Lung (tissue), 12 donors: ENCODE results near the gene SLC6A6. TPM values are rescaled to one million over a fixed set of nuclear protein-coding genes. Genes with fewer than 3 reads are reported as not detected.

Experiments
- ATAC-seq: fragments of 200-7000 bp; cut with Tn5 transposase; one replicate; pipeline ENCODE4 v1.9.1; 2020; ENCODE audit warnings: moderate number of reproducible peaks; ENCODE audit not compliant: insufficient read depth, low FRiP score
- DNase-seq, 3 donors: peaks; one replicate each; pipeline ENCODE4 v3.0.0-alpha.2; 2013 to 2017
- H3K27ac ChIP-seq, 2 donors: one replicate each; pipeline ENCODE4 v1.5.1; 2013; ENCODE audit warnings: mild to moderate bottlenecking in 2 of 2, moderate library complexity in 2 of 2, control low read depth in 1 of 2, inconsistent platforms in 1 of 2, low read depth in 1 of 2, low read length in 1 of 2
- H3K27me3 ChIP-seq, 3 donors: one replicate each; pipeline ENCODE4 v1.5.1; 2013; ENCODE audit warnings: low read length in 2 of 3; ENCODE audit not compliant: control insufficient read depth in 3 of 3, insufficient read depth in 3 of 3
- H3K36me3 ChIP-seq, 4 donors: one replicate each; pipeline ENCODE4 v1.5.1; 2013; ENCODE audit warnings: low read length in 4 of 4, mild to moderate bottlenecking in 1 of 4, moderate library complexity in 1 of 4; ENCODE audit not compliant: control insufficient read depth in 4 of 4, insufficient read depth in 4 of 4
- H3K4me1 ChIP-seq, 5 donors: one replicate each; pipeline ENCODE4 v1.5.1; 2013; ENCODE audit warnings: low read length in 5 of 5, mild to moderate bottlenecking in 2 of 5, moderate library complexity in 1 of 5; ENCODE audit not compliant: control insufficient read depth in 5 of 5, insufficient read depth in 5 of 5
- H3K4me3 ChIP-seq: one replicate; pipeline ENCODE4 v1.5.1; 2013; ENCODE audit warnings: mild to moderate bottlenecking, control low read depth, moderate library complexity
- H3K9ac ChIP-seq, 2 donors: one replicate each; pipeline ENCODE4 v1.5.1; 2013; ENCODE audit warnings: low read length in 2 of 2, control low read depth in 1 of 2; ENCODE audit not compliant: insufficient read depth in 1 of 2
- H3K9me3 ChIP-seq, 4 donors: one replicate each; pipeline ENCODE4 v1.5.1; 2013; ENCODE audit warnings: low read length in 3 of 4, mild to moderate bottlenecking in 1 of 4, moderate library complexity in 1 of 4; ENCODE audit not compliant: control insufficient read depth in 4 of 4, insufficient read depth in 3 of 4
- WGBS, 2 donors: extraction: QIAGEN DNeasy Blood & Tissue Kit; methylation state at CpG; one replicate each; pipeline ENCODE4 v1.1.7; 2013; 5-methylcytosine and 5-hydroxymethylcytosine counted together
- polyA plus RNA-seq, 2 donors: library from polyadenylated mRNA; stranded (reverse); fragments of 200-250 nt; gene quantifications; one replicate each; pipeline ENCODE4 v1.2.1, GENCODE V29; 2013
- total RNA-seq, 2 donors: library from RNA; depleted of rRNA in 1 of 2; stranded (reverse); fragments of >200 nt in 1 of 2; gene quantifications; one replicate each; pipeline ENCODE4 v1.2.1, GENCODE V29; 2014 to 2021
- TF ChIP-seq, protein P1 (sequence below): IDR thresholded peaks from 2 replicates; pipeline ENCODE4 v1.5.1; 2012; ENCODE audit warnings: mild to moderate bottlenecking; ENCODE audit errors: control extremely low read depth, extremely low read depth
- donor health status: control.
- donor health status: control.
- donor health status: Bipolar disorder and iron deficiency.
- donor health status: healthy.
- donor health status: DM: yes; HTN: yes; CAD: no.

SLC6A6 gene
- total and polyA plus RNA-seq, 4 donors = 16.1 to 96.3 (median 57.4) TPM

DNA sequence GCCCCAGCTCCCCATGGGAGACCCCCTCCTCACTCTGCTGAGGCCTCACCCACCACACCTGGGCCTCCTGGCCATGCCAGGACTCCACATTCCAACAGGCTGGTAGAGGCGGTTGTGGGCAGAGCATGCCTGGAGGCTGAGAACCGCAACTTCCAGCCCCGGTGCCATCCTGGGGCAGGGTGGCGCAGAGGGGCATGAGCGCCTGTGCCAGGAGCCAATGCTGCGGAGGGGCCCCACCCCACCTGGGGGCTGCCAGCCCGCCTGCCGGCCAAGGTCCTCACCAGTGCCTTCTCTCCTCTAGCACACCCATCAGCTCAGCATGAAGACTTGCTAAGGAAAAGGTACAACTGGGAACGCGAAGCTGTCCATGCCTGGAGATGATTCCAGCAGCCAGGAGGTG lies 34.3 kb upstream of the SLC6A6 start:
- DNase-seq (no peak), ATAC-seq (no peak)
- Histone ChIP-seq H3K4me1 (peaks cover 0 to 15% (median 6%) of the 10 kb centered on the region in 5 donors), H3K9me3 (no peaks in the 10 kb centered on the region), H3K9ac (no peak overlapping the region), H3K27ac (no peak overlapping the region), H3K27me3 (peaks cover 0 to 2% (median 0%) of the 10 kb centered on the region in 3 donors), H3K4me3 (no peak overlapping the region), H3K36me3 (no peaks in the 10 kb centered on the region)
- WGBS, 2 donors = 93 to 96% methylated on average over 10 of the region's 10 CpGs
- TF ChIP-seq, protein P1, sequence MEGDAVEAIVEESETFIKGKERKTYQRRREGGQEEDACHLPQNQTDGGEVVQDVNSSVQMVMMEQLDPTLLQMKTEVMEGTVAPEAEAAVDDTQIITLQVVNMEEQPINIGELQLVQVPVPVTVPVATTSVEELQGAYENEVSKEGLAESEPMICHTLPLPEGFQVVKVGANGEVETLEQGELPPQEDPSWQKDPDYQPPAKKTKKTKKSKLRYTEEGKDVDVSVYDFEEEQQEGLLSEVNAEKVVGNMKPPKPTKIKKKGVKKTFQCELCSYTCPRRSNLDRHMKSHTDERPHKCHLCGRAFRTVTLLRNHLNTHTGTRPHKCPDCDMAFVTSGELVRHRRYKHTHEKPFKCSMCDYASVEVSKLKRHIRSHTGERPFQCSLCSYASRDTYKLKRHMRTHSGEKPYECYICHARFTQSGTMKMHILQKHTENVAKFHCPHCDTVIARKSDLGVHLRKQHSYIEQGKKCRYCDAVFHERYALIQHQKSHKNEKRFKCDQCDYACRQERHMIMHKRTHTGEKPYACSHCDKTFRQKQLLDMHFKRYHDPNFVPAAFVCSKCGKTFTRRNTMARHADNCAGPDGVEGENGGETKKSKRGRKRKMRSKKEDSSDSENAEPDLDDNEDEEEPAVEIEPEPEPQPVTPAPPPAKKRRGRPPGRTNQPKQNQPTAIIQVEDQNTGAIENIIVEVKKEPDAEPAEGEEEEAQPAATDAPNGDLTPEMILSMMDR = no peak

DNA sequence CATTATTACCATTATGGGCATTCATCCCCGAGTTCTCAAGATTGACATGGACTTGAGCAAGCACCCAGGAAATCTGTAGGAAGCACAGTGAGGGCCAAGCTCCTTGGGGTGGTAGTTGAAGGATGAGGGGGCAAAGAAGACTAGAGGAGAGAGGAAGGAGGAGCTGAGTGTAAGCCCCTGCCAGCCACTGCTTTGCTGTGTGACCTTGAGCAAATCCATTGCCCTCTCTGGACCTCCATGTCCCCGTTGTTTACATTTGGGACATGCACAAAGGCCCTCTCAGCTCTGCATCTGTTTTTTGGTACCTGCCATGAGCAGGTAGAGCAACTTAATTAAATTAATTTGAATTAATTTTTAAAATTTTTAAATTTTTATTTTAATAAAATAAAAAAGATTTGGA lies 33.5 kb upstream of the SLC6A6 start:
- no peak overlapping the region for H3K27ac ChIP-seq
- no peaks in the 10 kb centered on the region for H3K36me3 ChIP-seq
- no peaks in the 10 kb centered on the region for H3K9me3 ChIP-seq
- ATAC-seq = no peak
- 90 to 95% methylated on average over 2 of the region's 2 CpGs for WGBS, 2 donors
- H3K27me3 ChIP-seq = peaks cover 0 to 2% (median 0%) of the 10 kb centered on the region in 3 donors
- TF ChIP-seq, protein P1 = no peak
- H3K4me3 ChIP-seq = no peak overlapping the region
- peaks cover 0 to 19% (median 6%) of the 10 kb centered on the region in 5 donors for H3K4me1 ChIP-seq
- no peak overlapping the region for H3K9ac ChIP-seq
- no peak for DNase-seq

DNA sequence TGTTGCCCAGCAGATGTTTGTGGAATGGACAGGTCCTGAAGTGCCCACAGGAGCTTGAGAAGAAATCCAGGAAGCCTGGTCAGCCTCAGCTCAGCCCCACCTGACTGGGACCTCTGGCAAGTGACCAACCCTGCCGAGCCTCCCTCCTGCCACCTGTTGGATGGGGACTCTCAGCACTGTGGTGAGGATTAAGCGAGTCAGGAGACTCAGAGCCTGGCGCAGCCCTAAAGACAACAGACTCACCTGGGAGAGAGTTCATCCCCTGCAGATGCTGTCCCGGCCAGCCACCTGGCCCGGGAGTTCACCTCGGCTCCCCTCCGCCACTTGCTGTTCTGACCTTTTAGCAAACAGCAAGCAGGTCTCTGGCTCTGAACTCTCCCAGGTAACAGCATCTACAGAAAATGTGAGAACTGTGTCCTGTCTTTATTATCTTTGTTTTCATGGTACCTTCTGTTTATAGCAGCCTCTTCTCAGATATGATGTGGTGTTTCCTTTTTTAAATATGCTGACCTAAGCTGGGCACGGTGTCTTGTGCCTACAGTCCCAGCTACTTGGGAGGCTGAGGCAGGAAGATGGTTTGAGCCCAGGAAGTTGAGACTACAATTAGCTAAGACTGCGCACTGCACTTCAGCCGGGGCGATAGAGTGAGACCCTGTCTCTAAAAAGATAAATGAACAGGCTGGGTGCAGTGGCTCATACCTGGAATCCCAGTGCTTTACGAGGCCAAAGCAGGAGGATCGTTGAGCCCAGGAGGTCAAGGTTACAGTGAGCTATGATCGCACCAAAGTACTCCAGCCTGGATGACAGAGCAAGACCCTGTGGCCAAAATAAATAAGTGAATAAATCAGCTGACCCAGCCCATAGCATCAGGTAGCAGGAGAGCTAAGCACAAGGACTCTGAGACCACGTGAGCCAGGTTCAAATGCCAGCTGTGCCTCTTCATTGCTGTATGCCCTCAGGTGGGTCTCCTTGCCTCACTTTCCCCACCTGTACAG lies 32.4 kb upstream of the SLC6A6 start:
- 67 to 75% methylated on average over 15 of the region's 15 CpGs for WGBS, 2 donors
- TF ChIP-seq, protein P1 = no peak
- Histone ChIP-seq H3K9ac (no peak overlapping the region), H3K36me3 (no peaks in the 10 kb centered on the region), H3K9me3 (no peaks in the 10 kb centered on the region), H3K27me3 (peaks cover 0 to 2% (median 0%) of the 10 kb centered on the region in 3 donors), H3K4me1 (peaks cover 0 to 20% (median 6%) of the 10 kb centered on the region in 5 donors), H3K4me3 (no peak overlapping the region), H3K27ac (peak overlapping the region in 1 of 2 donors; percentile 33)
- ATAC-seq (no peak), DNase-seq (no peak)
